ENCODE results near the gene CSNK1G1.
"Not testable (repeated sequence)": the region's sequence is repeated elsewhere in the genome, so short reads cannot be mapped to it uniquely, and the experiment has no call there.

Gene CSNK1G1

GRCh38 chr15:64351265-64351664, 4.7 kb downstream of the CSNK1G1 start:
- DNase-seq (ENCODE audit: low spot score) (no peak), FAIRE-seq (no peak)

- DNase-seq (ENCODE audit: low spot score) (no peak), FAIRE-seq (no peak)
These were observed 6.6 kb downstream of the CSNK1G1 start for GRCh38 chr15:64349375-64349774.

- DNase-seq (ENCODE audit: low spot score) (no peak), FAIRE-seq (no peak)
These were observed 7.5 kb downstream of the CSNK1G1 start for GRCh38 chr15:64348455-64348854.

- not testable (repeated sequence) for FAIRE-seq; DNase-seq (ENCODE audit: low spot score)
These were observed 9.7 kb downstream of the CSNK1G1 start for GRCh38 chr15:64346242-64346641.

GRCh38 chr15:64344651-64345294, 11.2 kb downstream of the CSNK1G1 start:
- FAIRE-seq (no peak), DNase-seq (ENCODE audit: low spot score) (no peak)

GRCh38 chr15:64343841-64344240, 12.1 kb downstream of the CSNK1G1 start:
- DNase-seq (ENCODE audit: low spot score) (no peak), FAIRE-seq (no peak)

GRCh38 chr15:64343222-64343621, 12.8 kb downstream of the CSNK1G1 start:
- DNase-seq (ENCODE audit: low spot score) (no peak), FAIRE-seq (no peak)

- FAIRE-seq (no peak), DNase-seq (ENCODE audit: low spot score) (no peak)
These were observed 14.0 kb downstream of the CSNK1G1 start for GRCh38 chr15:64341961-64342360.

- FAIRE-seq = no peak
- DNase-seq (ENCODE audit: low spot score) = no peak
These were observed 15.6 kb downstream of the CSNK1G1 start for GRCh38 chr15:64340355-64340754.

GRCh38 chr15:64337761-64338160, 18.2 kb downstream of the CSNK1G1 start:
- FAIRE-seq = no peak
- DNase-seq (ENCODE audit: low spot score) = no peak

GRCh38 chr15:64333986-64334929, 21.7 kb downstream of the CSNK1G1 start:
- DNase-seq (ENCODE audit: low spot score) (no peak), FAIRE-seq (no peak)

- no peak for FAIRE-seq
These were observed 22.5 kb downstream of the CSNK1G1 start for GRCh38 chr15:64333516-64333915.

GRCh38 chr15:64331668-64332067, 24.3 kb downstream of the CSNK1G1 start:
- not testable (repeated sequence) for DNase-seq (ENCODE audit: low spot score); FAIRE-seq

More at GRCh38 chr15:64333516-64333915, 22.5 kb downstream of the CSNK1G1 start:
- no peak for DNase-seq (ENCODE audit: low spot score)

GRCh38 chr15:64326975-64327374, 29.0 kb downstream of the CSNK1G1 start:
- not testable (repeated sequence) for DNase-seq (ENCODE audit: low spot score); FAIRE-seq

- not testable (repeated sequence) for FAIRE-seq; DNase-seq (ENCODE audit: low spot score)
These were observed 29.5 kb downstream of the CSNK1G1 start for GRCh38 chr15:64326458-64326857.

GRCh38 chr15:64324165-64324877, 31.7 kb downstream of the CSNK1G1 start:
- no peak for DNase-seq (ENCODE audit: low spot score)
- no peak for FAIRE-seq

GRCh38 chr15:64315216-64315615, 40.8 kb downstream of the CSNK1G1 start:
- DNase-seq (ENCODE audit: low spot score) (no peak), FAIRE-seq (no peak)

GRCh38 chr15:64314456-64314855, 41.5 kb downstream of the CSNK1G1 start:
- no peak for DNase-seq (ENCODE audit: low spot score)
- FAIRE-seq = no peak

GRCh38 chr15:64311566-64311965, 44.4 kb downstream of the CSNK1G1 start:
- DNase-seq (ENCODE audit: low spot score) (no peak), FAIRE-seq (no peak)

- FAIRE-seq = no peak
These were observed 45.9 kb downstream of the CSNK1G1 start for GRCh38 chr15:64310036-64310435.

GRCh38 chr15:64305261-64305660, 50.7 kb downstream of the CSNK1G1 start:
- no peak for DNase-seq (ENCODE audit: low spot score)
- FAIRE-seq = no peak

More at GRCh38 chr15:64310036-64310435, 45.9 kb downstream of the CSNK1G1 start:
- no peak for DNase-seq (ENCODE audit: low spot score)

- DNase-seq (ENCODE audit: low spot score) (no peak), FAIRE-seq (no peak)
These were observed 66.4 kb downstream of the CSNK1G1 start for GRCh38 chr15:64289550-64289949.
